ENCODE measurements around the gene ZNF532.

ZNF532 gene

GRCh38 chr18:58975781-58976180 lies 111.1 kb downstream of the ZNF532 start:
- H3K4me3 ChIP-seq (ENCODE audit: low read length): no peak overlapping the region
- TF ChIP-seq CTCF (conservative IDR thresholded peaks at IDR 0.05; ENCODE audit: low read depth, low read length): no peak
- DNase-seq (ENCODE audit: low read depth): no peak

- TF ChIP-seq CTCF (conservative IDR thresholded peaks at IDR 0.05; ENCODE audit: low read depth, low read length): no peak
- DNase-seq (ENCODE audit: low read depth): no peak
- H3K4me3 ChIP-seq (ENCODE audit: low read length): no peak overlapping the region
Observed at GRCh38 chr18:58977223-58977622, 112.5 kb downstream of the ZNF532 start.

GRCh38 chr18:58977801-58978200 lies 113.1 kb downstream of the ZNF532 start:
- H3K4me3 ChIP-seq (ENCODE audit: low read length): no peak overlapping the region
- DNase-seq (ENCODE audit: low read depth): no peak
- no peak for TF ChIP-seq CTCF (conservative IDR thresholded peaks at IDR 0.05; ENCODE audit: low read depth, low read length)

- TF ChIP-seq CTCF (conservative IDR thresholded peaks at IDR 0.05; ENCODE audit: low read depth, low read length): no peak
- no peak for DNase-seq (ENCODE audit: low read depth)
Observed at GRCh38 chr18:58978916-58979315, 114.2 kb downstream of the ZNF532 start.

GRCh38 chr18:58979615-58980014 lies 114.9 kb downstream of the ZNF532 start:
- TF ChIP-seq CTCF (conservative IDR thresholded peaks at IDR 0.05; ENCODE audit: low read depth, low read length): no peak
- H3K4me3 ChIP-seq (ENCODE audit: low read length): no peak overlapping the region
- DNase-seq (ENCODE audit: low read depth): no peak

More at GRCh38 chr18:58978916-58979315, 114.2 kb downstream of the ZNF532 start:
- no peak overlapping the region for H3K4me3 ChIP-seq (ENCODE audit: low read length)

GRCh38 chr18:58980991-58981390 lies 116.3 kb downstream of the ZNF532 start:
- DNase-seq (ENCODE audit: low read depth): no peak
- TF ChIP-seq CTCF (conservative IDR thresholded peaks at IDR 0.05; ENCODE audit: low read depth, low read length): no peak
- H3K4me3 ChIP-seq (ENCODE audit: low read length): no peak overlapping the region

- H3K4me3 ChIP-seq (ENCODE audit: low read length): no peak overlapping the region
- no peak for DNase-seq (ENCODE audit: low read depth)
- no peak for TF ChIP-seq CTCF (conservative IDR thresholded peaks at IDR 0.05; ENCODE audit: low read depth, low read length)
Observed at GRCh38 chr18:58983260-58984155, 118.8 kb downstream of the ZNF532 start.
